Parathyroid adenoma (tissue), 2 donors: ENCODE results near the gene EFCAB11.

ENCODE experiments used
- H2AFZ ChIP-seq: fragments of 300-600 bp; sonication (generic); one replicate; pipeline ENCODE4 v1.7.0; 2017; ENCODE audit warnings: antibody characterized with exemption, mild to moderate bottlenecking
- H3K27ac ChIP-seq: fragments of 300-600 bp; sonication (generic); one replicate; pipeline ENCODE4 v1.7.0; 2017
- H3K27me3 ChIP-seq: fragments of 300-600 bp; sonication (generic); one replicate; pipeline ENCODE4 v1.7.0; 2017; ENCODE audit warnings: low read length; ENCODE audit not compliant: control insufficient read depth, insufficient read depth
- H3K36me3 ChIP-seq: fragments of 300-600 bp; sonication (generic); one replicate; pipeline ENCODE4 v1.7.0; 2017; ENCODE audit warnings: low read length; ENCODE audit not compliant: control insufficient read depth, insufficient read depth
- H3K4me1 ChIP-seq: fragments of 300-600 bp; sonication (generic); one replicate; pipeline ENCODE4 v1.7.0; 2017; ENCODE audit warnings: control low read depth
- H3K4me2 ChIP-seq: fragments of 300-600 bp; sonication (generic); one replicate; pipeline ENCODE4 v1.7.0; 2017; ENCODE audit warnings: low read length
- H3K4me3 ChIP-seq: fragments of 300-600 bp; sonication (generic); one replicate; pipeline ENCODE4 v1.7.0; 2017; ENCODE audit warnings: low read depth, low read length
- H3K79me2 ChIP-seq: fragments of 300-600 bp; sonication (generic); one replicate; pipeline ENCODE4 v1.7.0; 2017; ENCODE audit warnings: control low read depth
- H3K9ac ChIP-seq: fragments of 300-600 bp; sonication (generic); one replicate; pipeline ENCODE4 v1.7.0; 2017; ENCODE audit warnings: mild to moderate bottlenecking
- H3K9me3 ChIP-seq: fragments of 300-600 bp; sonication (generic); one replicate; pipeline ENCODE4 v1.7.0; 2017; ENCODE audit warnings: low read length; ENCODE audit not compliant: control insufficient read depth
- TF ChIP-seq, protein P1 (sequence below): fragments of 300-600 bp; sonication (generic); IDR thresholded peaks from one replicate; pipeline ENCODE4 v1.7.0; 2017; ENCODE audit warnings: antibody characterized with exemption, mild to moderate bottlenecking
- donor health status: primary hyperparathyroidism.

Gene EFCAB11

DNA sequence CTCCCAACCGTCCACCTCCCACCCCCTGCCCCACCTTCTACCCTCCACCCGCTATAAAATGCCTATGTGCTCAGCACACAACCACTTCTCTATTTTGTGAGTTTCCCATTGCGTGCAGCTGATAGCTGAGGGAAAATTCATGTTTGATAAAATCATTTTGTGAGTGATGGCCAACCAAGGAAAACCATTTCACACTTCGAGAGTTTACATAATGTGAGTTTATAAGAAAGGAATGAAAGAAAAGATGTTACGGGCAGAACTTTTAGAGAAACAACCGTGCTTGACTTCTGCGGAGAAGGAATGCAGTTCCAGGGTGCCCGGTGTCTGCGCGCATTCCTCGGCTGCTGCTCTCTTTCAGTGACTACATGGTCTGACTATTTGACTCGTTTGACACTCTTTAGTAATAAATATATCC, 140.9 kb downstream of the EFCAB11 start:
- no peak overlapping the region for H3K27ac ChIP-seq
- no peak overlapping the region for H2AFZ ChIP-seq
- TF ChIP-seq, protein P1, sequence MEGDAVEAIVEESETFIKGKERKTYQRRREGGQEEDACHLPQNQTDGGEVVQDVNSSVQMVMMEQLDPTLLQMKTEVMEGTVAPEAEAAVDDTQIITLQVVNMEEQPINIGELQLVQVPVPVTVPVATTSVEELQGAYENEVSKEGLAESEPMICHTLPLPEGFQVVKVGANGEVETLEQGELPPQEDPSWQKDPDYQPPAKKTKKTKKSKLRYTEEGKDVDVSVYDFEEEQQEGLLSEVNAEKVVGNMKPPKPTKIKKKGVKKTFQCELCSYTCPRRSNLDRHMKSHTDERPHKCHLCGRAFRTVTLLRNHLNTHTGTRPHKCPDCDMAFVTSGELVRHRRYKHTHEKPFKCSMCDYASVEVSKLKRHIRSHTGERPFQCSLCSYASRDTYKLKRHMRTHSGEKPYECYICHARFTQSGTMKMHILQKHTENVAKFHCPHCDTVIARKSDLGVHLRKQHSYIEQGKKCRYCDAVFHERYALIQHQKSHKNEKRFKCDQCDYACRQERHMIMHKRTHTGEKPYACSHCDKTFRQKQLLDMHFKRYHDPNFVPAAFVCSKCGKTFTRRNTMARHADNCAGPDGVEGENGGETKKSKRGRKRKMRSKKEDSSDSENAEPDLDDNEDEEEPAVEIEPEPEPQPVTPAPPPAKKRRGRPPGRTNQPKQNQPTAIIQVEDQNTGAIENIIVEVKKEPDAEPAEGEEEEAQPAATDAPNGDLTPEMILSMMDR = no peak
- H3K79me2 ChIP-seq = no peaks in the 10 kb centered on the region
- no peak overlapping the region for H3K4me2 ChIP-seq
- H3K9ac ChIP-seq = no peak overlapping the region
- H3K4me1 ChIP-seq = no peaks in the 10 kb centered on the region
- no peaks in the 10 kb centered on the region for H3K27me3 ChIP-seq
- H3K36me3 ChIP-seq = no peaks in the 10 kb centered on the region
- H3K4me3 ChIP-seq = no peak overlapping the region
- H3K9me3 ChIP-seq = no peaks in the 10 kb centered on the region

DNA sequence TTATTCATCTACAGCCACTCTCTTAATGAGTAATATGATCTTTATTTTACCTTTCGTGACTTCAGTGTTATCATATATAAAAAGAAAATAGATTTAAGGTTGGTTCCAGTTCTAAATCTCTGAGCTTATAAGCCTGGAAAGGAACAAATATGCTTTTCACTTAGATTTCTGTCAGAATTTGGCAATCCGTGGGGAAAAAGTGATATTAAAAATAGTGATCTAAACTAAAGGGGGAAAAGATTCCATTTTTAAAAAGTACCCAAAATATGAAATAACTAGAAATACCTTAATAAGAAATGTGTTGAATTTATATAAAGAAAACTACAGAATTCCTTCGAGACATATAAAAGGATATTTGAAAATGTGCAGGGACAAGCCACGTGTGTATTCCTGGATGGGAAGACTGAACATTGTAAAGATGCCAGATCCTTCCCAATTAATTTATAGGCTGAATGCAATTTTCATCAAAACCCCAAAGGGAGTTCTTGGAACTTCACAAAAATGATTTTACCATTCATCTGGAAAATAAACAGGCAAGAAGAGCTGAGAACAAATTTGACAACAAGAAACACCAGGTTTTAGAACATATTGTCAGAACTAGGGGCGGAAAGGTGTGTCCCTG, 142.5 kb downstream of the EFCAB11 start:
- Histone ChIP-seq H3K79me2 (no peaks in the 10 kb centered on the region), H3K36me3 (no peaks in the 10 kb centered on the region), H3K4me3 (no peak overlapping the region), H3K4me1 (peaks cover under 1% of the 10 kb centered on the region), H3K9me3 (no peaks in the 10 kb centered on the region), H3K9ac (no peak overlapping the region), H3K4me2 (no peak overlapping the region), H3K27me3 (no peaks in the 10 kb centered on the region), H2AFZ (no peak overlapping the region), H3K27ac (no peak overlapping the region)
- TF ChIP-seq, protein P1 = no peak

DNA sequence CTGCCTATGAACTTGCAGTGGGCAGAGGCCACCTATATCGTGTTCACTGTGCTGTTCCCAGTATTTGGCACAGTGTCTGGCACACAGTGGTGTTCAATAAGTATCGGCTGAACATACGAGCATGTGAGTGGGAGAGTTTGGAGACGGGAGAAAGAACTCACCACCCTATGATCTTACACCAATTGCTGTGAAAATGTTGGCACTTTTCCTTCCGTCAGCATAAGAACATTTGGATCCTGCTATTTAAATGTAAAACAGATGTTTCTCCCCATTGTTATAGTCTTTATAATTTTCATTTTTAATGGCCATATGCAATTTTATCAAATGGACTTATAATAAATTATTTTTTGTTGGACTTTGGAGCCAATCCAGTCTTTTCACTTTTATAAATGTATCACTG, 144.4 kb downstream of the EFCAB11 start:
- peaks cover 4% of the 10 kb centered on the region for H3K4me1 ChIP-seq
- H3K79me2 ChIP-seq = no peaks in the 10 kb centered on the region
- no peak overlapping the region for H3K4me2 ChIP-seq
- H3K27me3 ChIP-seq = no peaks in the 10 kb centered on the region
- H3K4me3 ChIP-seq = no peak overlapping the region
- H3K9me3 ChIP-seq = no peaks in the 10 kb centered on the region
- H2AFZ ChIP-seq = no peak overlapping the region
- H3K27ac ChIP-seq = no peak overlapping the region
- no peak overlapping the region for H3K9ac ChIP-seq
- TF ChIP-seq, protein P1 = no peak
- no peaks in the 10 kb centered on the region for H3K36me3 ChIP-seq

DNA sequence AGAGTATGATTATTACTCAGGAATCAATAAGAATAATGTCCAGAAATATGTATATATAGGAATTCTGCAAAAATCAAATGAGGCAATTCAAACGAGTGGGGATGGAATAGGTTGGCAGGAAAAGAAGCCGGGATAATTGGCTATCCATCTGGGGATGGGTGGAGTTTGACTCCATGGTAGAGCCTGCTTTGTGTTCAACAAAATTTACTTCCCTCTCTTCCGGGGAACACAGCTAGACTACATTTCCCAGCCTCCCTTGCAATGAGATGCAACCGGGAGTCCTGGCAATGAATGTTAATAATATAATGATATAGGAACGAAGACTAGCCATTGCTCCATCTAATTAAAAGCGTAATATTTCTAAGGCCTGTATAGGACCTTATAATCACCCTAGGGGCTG, 146.6 kb downstream of the EFCAB11 start:
- TF ChIP-seq, protein P1 = no peak
- no peak overlapping the region for H3K27ac ChIP-seq
- H3K4me3 ChIP-seq = no peak overlapping the region
- no peaks in the 10 kb centered on the region for H3K9me3 ChIP-seq
- no peak overlapping the region for H3K9ac ChIP-seq
- no peak overlapping the region for H3K4me2 ChIP-seq
- no peaks in the 10 kb centered on the region for H3K79me2 ChIP-seq
- no peak overlapping the region for H2AFZ ChIP-seq
- H3K27me3 ChIP-seq = no peaks in the 10 kb centered on the region
- H3K4me1 ChIP-seq = peaks cover 4% of the 10 kb centered on the region
- no peaks in the 10 kb centered on the region for H3K36me3 ChIP-seq

DNA sequence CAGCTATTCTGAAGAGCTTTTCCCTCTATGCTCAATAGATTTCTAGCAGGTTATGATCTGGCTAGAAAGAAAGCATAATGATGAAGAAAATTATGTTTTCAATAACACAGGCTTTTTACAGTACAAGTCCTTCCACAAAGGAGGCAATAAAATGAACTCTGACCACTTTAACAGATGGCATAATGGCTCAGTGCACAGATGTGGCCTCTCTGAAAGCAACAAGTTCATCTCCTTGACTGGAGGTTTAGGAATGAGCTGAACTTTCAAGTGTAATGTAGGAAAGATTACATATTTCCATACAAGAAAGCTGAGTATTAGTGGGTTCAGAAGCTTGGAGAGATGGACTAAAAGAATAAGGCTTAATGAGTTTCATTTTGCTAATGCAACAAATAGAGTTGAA, 147.4 kb downstream of the EFCAB11 start:
- H3K79me2 ChIP-seq = no peaks in the 10 kb centered on the region
- TF ChIP-seq, protein P1 = no peak
- peaks cover 4% of the 10 kb centered on the region for H3K4me1 ChIP-seq
- H3K27ac ChIP-seq = no peak overlapping the region
- no peak overlapping the region for H3K4me3 ChIP-seq
- H3K36me3 ChIP-seq = no peaks in the 10 kb centered on the region
- no peaks in the 10 kb centered on the region for H3K27me3 ChIP-seq
- H3K9ac ChIP-seq = no peak overlapping the region
- H2AFZ ChIP-seq = no peak overlapping the region
- no peaks in the 10 kb centered on the region for H3K9me3 ChIP-seq
- H3K4me2 ChIP-seq = no peak overlapping the region
